HFFc6 (cell line): ENCODE results near the gene THSD4. TPM values are rescaled to one million over a fixed set of nuclear protein-coding genes. Genes with fewer than 3 reads are reported as not detected.

Source experiments
- DNase-seq: peaks from one replicate; pipeline ENCODE4 v3.0.0-alpha.2; 2018
- H3K27ac Mint-ChIP-seq: 2 replicates; pipeline ENCODE4 v1.8.0; 2020; ENCODE audit warnings: mild to moderate bottlenecking, mixed read lengths
- H3K27me3 Mint-ChIP-seq: 2 replicates; pipeline ENCODE4 v1.8.0; 2021; ENCODE audit warnings: mild to moderate bottlenecking, moderate library complexity, mixed read lengths; ENCODE audit not compliant: insufficient read depth
- H3K36me3 Mint-ChIP-seq: 2 replicates; pipeline ENCODE4 v1.8.0; 2021; ENCODE audit warnings: low read depth, mixed read lengths
- H3K4me1 Mint-ChIP-seq: 2 replicates; pipeline ENCODE4 v1.8.0; 2020; ENCODE audit warnings: low read depth, mixed read lengths
- H3K4me3 Mint-ChIP-seq: 2 replicates; pipeline ENCODE4 v1.8.0; 2020; ENCODE audit warnings: mild to moderate bottlenecking, moderate library complexity, mixed read lengths
- H3K9me3 Mint-ChIP-seq: 2 replicates; pipeline ENCODE4 v1.8.0; 2020; ENCODE audit warnings: mild to moderate bottlenecking, mixed read lengths
- total RNA-seq, 6 experiments: library from RNA; stranded (reverse); fragmentation: NEBNext Ultra II Directional; extraction: Animal tissue kit (Norgen Biotek cat#: 25700); gene quantifications; 2 replicates in 1 of 6; 3 replicates in 5 of 6; pipeline ENCODE4 v1.2.3, GENCODE V29; 2021
- TF ChIP-seq, protein P1 (sequence below): fragments of 200-600 bp; sonication (generic); IDR thresholded peaks from 2 replicates; pipeline ENCODE4 v1.5.0; 2021; ENCODE audit warnings: antibody characterized with exemption, mild to moderate bottlenecking

Gene THSD4
- total RNA-seq, 6 experiments from 2014 or later = 32.7 to 39.1 (median 36.4) TPM

DNA sequence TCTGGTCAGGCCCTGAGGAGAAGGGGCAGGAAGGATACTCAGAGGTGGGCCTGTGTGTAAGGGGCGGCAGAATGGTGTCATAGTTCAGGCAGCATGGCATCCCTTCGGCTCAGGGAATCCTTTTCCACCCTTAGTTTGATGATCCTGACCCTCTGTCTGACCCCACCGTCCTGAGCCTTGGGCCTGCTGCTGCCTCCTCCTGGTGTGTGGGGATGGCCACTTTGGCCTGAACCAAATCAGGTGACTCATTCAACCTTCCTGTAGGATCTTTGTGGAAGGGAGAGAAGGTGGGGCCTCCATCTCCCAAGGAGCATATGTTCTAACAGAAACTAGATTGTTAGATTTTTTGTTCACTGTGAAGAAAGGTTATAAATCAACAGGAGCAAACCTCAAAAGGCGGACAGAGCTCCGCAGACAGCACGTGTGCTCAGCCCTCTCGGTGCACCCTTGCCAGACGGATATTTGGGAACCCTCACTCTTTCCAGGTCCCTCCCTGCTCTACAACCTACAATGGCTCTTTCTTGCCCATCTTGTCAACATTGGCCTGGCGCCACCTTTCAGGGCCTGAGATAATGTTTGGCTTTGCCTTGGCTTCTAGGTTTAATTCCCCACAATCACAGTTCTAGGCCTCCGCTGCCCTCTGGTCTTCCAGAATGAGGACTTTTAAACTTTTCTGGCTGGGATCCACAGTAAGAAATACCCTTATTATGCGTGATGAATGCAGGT, 21.7 kb downstream of the THSD4 start:
- H3K27me3 Mint-ChIP-seq = peaks cover 2% of the 10 kb centered on the region; the same call in 1 of the 2 replicates
- peak; percentile 50 for DNase-seq
- H3K36me3 Mint-ChIP-seq = peaks cover 32% of the 10 kb centered on the region
- peak overlapping the region; percentile 74; the same call in 1 of the 2 replicates for H3K4me3 Mint-ChIP-seq
- peaks cover 64% of the 10 kb centered on the region for H3K4me1 Mint-ChIP-seq
- H3K27ac Mint-ChIP-seq = peak overlapping the region; percentile 99
- TF ChIP-seq, protein P1, sequence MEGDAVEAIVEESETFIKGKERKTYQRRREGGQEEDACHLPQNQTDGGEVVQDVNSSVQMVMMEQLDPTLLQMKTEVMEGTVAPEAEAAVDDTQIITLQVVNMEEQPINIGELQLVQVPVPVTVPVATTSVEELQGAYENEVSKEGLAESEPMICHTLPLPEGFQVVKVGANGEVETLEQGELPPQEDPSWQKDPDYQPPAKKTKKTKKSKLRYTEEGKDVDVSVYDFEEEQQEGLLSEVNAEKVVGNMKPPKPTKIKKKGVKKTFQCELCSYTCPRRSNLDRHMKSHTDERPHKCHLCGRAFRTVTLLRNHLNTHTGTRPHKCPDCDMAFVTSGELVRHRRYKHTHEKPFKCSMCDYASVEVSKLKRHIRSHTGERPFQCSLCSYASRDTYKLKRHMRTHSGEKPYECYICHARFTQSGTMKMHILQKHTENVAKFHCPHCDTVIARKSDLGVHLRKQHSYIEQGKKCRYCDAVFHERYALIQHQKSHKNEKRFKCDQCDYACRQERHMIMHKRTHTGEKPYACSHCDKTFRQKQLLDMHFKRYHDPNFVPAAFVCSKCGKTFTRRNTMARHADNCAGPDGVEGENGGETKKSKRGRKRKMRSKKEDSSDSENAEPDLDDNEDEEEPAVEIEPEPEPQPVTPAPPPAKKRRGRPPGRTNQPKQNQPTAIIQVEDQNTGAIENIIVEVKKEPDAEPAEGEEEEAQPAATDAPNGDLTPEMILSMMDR = peak; percentile 54
- H3K9me3 Mint-ChIP-seq = peaks cover 4% of the 10 kb centered on the region; the same call in 1 of the 2 replicates

DNA sequence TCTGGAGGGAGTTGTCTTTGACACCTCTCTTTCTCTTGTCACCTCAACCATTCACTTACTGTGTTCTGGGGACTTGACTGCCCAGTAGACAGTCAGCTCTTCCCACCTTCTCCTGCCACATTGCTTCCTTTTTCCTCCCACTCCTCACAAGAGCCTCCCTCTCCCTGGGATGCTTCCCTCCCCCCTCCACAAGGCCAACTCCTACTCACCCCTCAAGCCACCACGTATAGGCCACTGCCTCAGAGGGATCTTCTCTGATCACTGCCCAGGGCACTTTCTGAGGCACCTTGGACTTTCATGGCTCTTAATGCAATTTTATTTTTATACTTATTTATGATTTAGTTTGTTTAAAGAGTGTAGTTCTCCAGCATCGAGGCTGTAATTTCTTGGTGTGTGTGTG, 23.2 kb downstream of the THSD4 start:
- no peak overlapping the region for H3K4me3 Mint-ChIP-seq
- peaks cover 39% of the 10 kb centered on the region for H3K36me3 Mint-ChIP-seq
- peaks cover 2% of the 10 kb centered on the region; the same call in 1 of the 2 replicates for H3K27me3 Mint-ChIP-seq
- TF ChIP-seq, protein P1 = no peak
- H3K9me3 Mint-ChIP-seq = peaks cover 4% of the 10 kb centered on the region; the same call in 1 of the 2 replicates
- no peak for DNase-seq
- H3K4me1 Mint-ChIP-seq = peaks cover 49% of the 10 kb centered on the region
- peak overlapping the region; percentile 54; the same call in 1 of the 2 replicates for H3K27ac Mint-ChIP-seq

DNA sequence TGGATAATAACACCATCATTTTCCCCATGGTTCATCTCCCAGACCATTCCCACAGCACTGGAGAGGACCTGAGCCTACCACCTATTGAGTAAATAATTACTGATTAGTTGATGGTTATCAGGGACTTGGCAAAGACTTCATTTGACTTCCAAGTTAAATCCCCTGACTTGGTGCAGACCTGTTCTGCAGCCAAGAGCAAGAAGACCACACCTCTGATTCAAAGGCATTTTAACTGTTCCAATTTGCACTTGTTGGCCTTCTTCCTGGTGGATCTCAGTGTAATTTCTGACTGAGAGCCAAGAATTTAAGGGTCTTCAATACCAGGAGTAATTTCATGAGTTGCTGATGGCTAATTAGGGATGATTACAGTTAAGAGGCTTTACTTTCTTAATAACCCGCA, 24.0 kb downstream of the THSD4 start:
- H3K27ac Mint-ChIP-seq = no peak overlapping the region
- peaks cover 4% of the 10 kb centered on the region; the same call in 1 of the 2 replicates for H3K9me3 Mint-ChIP-seq
- H3K4me3 Mint-ChIP-seq = no peak overlapping the region
- TF ChIP-seq, protein P1 = no peak
- H3K27me3 Mint-ChIP-seq = peaks cover 2% of the 10 kb centered on the region; the same call in 1 of the 2 replicates
- peaks cover 41% of the 10 kb centered on the region for H3K4me1 Mint-ChIP-seq
- H3K36me3 Mint-ChIP-seq = peaks cover 38% of the 10 kb centered on the region
- no peak for DNase-seq

DNA sequence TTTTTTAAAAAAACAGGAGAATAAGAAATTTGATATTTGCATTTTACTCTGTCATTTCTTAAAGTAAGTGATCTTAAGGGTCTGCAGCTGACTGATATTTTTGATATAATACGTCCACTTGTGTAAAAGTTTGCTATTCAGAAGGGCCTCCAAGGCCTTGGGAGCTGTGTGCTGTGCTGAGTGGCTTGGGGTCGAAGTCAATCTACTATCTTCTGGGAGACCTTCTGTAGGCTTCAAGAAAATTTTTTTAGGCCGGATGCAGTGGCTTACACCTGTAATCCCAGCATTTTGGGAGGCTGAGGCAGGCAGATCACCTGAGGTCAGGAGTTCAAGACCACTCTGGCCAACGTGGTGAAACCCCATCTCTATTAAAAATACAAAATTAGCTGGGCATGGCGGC, 26.3 kb downstream of the THSD4 start:
- TF ChIP-seq, protein P1 = no peak
- H3K4me1 Mint-ChIP-seq = peaks cover 33% of the 10 kb centered on the region

DNA sequence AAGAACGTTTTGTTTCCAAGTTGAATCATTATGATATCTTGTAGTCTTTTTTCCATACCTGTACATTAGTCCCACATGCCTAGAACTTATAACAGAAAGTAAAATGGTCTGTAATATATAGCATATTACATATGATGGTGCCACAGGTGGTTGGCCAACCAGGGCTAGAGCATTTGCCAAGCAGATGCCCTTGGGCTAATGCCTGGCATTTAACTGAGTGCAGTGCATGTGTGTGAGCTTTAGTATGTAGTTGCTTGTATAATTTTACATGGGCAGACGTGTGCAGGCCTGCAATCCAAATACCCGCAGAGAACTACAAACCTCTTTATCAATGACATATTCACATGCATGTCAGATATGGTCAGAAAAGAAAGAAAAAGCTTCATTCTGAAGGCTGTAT, 27.5 kb downstream of the THSD4 start:
- DNase-seq = no peak
- Mint-ChIP-seq H3K27ac (no peak overlapping the region), H3K4me1 (peaks cover 21% of the 10 kb centered on the region), H3K36me3 (peaks cover 35% of the 10 kb centered on the region), H3K4me3 (no peak overlapping the region), H3K9me3 (no peaks in the 10 kb centered on the region), H3K27me3 (no peaks in the 10 kb centered on the region)
- TF ChIP-seq, protein P1 = no peak

More for the DNA sequence above, 26.3 kb downstream of the THSD4 start:
- Mint-ChIP-seq H3K27me3 (no peaks in the 10 kb centered on the region), H3K9me3 (no peaks in the 10 kb centered on the region), H3K4me3 (no peak overlapping the region), H3K36me3 (peaks cover 30% of the 10 kb centered on the region), H3K27ac (no peak overlapping the region)
- DNase-seq = no peak
